Ovary (tissue), 9 donors: ENCODE results near the gene CTNNBIP1. TPM values are rescaled to one million over a fixed set of nuclear protein-coding genes. Genes with fewer than 3 reads are reported as not detected.
"Not testable (repeated sequence)": the region's sequence is repeated elsewhere in the genome, so short reads cannot be mapped to it uniquely, and the experiment has no call there.

Source experiments
- DNase-seq, 5 donors: peaks; one replicate each; pipeline ENCODE4 v3.0.0-alpha.2; 2019 to 2020
- H3K27ac ChIP-seq, 2 donors: fragments of 200-600 bp; one replicate each; pipeline versions ENCODE4 v1.5.1 to v1.8.0; 2019 to 2022
- H3K27me3 ChIP-seq: fragments of 200-600 bp; one replicate; pipeline ENCODE4 v1.8.0; 2022
- H3K36me3 ChIP-seq: fragments of 200-600 bp; sonication (generic); one replicate; pipeline ENCODE4 v1.5.1; 2019
- H3K4me1 ChIP-seq: one replicate; pipeline ENCODE4 v1.8.1; 2013; ENCODE audit warnings: mild to moderate bottlenecking, moderate library complexity; ENCODE audit not compliant: insufficient read depth
- H3K4me3 ChIP-seq: fragments of 200-600 bp; sonication (generic); one replicate; pipeline ENCODE4 v1.5.1; 2017
- H3K9me3 ChIP-seq, 2 donors: fragments of 200-600 bp in 1 of 2; sonication (generic) in 1 of 2; one replicate each; pipeline versions ENCODE4 v1.5.1 to v1.8.1; 2013 to 2019; ENCODE audit warnings: mild to moderate bottlenecking in 1 of 2, moderate library complexity in 1 of 2
- CTCF ChIP-seq, 3 donors: fragments of 450-650 bp in 2 of 3; fragments of 200-600 bp in 1 of 3; IDR thresholded peaks; one replicate each; pipeline versions ENCODE4 v1.5.1 to v1.8.0; 2016 to 2022; ENCODE audit warnings: antibody characterized with exemption in 3 of 3, mild to moderate bottlenecking in 1 of 3
- EP300 ChIP-seq: sonication (generic); formaldehyde crosslinking; IDR thresholded peaks from one replicate; pipeline ENCODE4 v1.6.1; 2017; ENCODE audit warnings: antibody characterized with exemption
- POLR2A ChIP-seq: fragments of 450-650 bp; IDR thresholded peaks from one replicate; pipeline ENCODE4 v1.6.1; 2017; ENCODE audit warnings: antibody characterized with exemption, mild to moderate bottlenecking, moderate library complexity
- WGBS, 3 donors: extraction: QIAGEN DNeasy Blood & Tissue Kit in 1 of 3; methylation state at CpG; one replicate each; pipeline versions ENCODE4 v1.1.5 to v1.1.7; 2013 to 2017; 5-methylcytosine and 5-hydroxymethylcytosine counted together
- intact Hi-C, 4 donors: fragments of 100-400 bp; cut with DNase I; formaldehyde crosslinking; loops; one replicate each; pipeline versions ENCODE4 v1.11.0 to v1.15.1; 2022 to 2023
- polyA plus RNA-seq, 2 donors: library from polyadenylated mRNA; stranded (reverse); fragments of 200-250 nt in 1 of 2; fragments of 350-450 nt in 1 of 2; fragmentation: Illumina TruSeq in 1 of 2; extraction: RNeasy Lipid Tissue Mini Kit (QIAGEN cat#74804) in 1 of 2; gene quantifications; one replicate each; pipeline ENCODE4 v1.2.3, GENCODE V29; 2013 to 2014
- total RNA-seq, 7 donors: library from RNA; depleted of rRNA in 2 of 7; stranded (reverse); fragments of >200 nt in 2 of 7; fragmentation: NEBNext Ultra II Directional in 3 of 7; extraction: Animal tissue kit (Norgen Biotek cat#: 25700) in 3 of 7; gene quantifications; one replicate each; pipeline versions ENCODE4 v1.1.0 to v1.2.4, GENCODE V29; 2016 to 2023
- donor health status: DM: no; HTN: no; CAD: no; lungs with moderate emphysema.
- donor health status: DM: no; HTN: no; CAD: no.
- donor health status: Bipolar disorder and iron deficiency.
- donor health status: DM: yes; HTN: yes; CAD: no.
- donor health status: DM: no; HTN: no; CAD: no.
- donor health status: DM: yes; HTN: yes; CAD: no.

CTNNBIP1 gene
- total and polyA plus RNA-seq, 9 donors: 10.4 to 28.5 (median 20.7) TPM

- no peaks in the 10 kb centered on the region for H3K9me3 ChIP-seq
- no peaks in the 10 kb centered on the region for H3K27me3 ChIP-seq
- H3K4me1 ChIP-seq: peaks cover 7% of the 10 kb centered on the region
- TF ChIP-seq EP300 (no peak), CTCF (IDR thresholded peaks at IDR 0.05) (no peak), POLR2A (no peak)
- H3K27ac ChIP-seq: no peak overlapping the region
- intact Hi-C loops: no loop called here
- 74 to 83% (median 83%) methylated on average over 6 of the region's 6 CpGs for WGBS, 3 donors
- H3K4me3 ChIP-seq: no peak overlapping the region
- DNase-seq: no peak
- H3K36me3 ChIP-seq: no peaks in the 10 kb centered on the region
These were observed 98.7 kb downstream of the CTNNBIP1 start for GRCh38 chr1:9811239-9811966.

DNA sequence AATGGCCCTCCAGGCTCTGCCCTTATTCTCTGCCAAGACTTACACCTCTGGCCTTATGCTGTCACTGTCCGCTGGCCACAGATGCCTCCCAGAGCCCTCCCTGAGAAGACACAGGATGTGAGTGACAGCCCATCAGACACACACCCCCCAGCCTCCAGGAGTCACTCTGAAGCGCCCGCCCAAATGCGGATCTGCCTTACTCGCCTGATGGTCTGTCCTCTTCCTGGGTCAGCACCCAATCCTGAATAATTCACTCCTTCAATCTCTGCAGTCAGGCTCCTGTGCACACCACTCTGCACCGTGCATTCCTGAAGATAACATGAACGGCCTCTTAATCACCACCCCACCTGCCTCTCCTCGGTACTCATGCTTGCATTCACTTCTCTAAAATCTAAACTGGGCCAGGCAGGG lies 101.0 kb downstream of the CTNNBIP1 start:
- intact Hi-C loops: no loop called here
- H3K9me3 ChIP-seq: no peaks in the 10 kb centered on the region
- 71 to 81% (median 80%) methylated on average over 8 of the region's 8 CpGs for WGBS, 3 donors
- H3K27me3 ChIP-seq: no peaks in the 10 kb centered on the region
- no peak overlapping the region for H3K4me3 ChIP-seq
- H3K27ac ChIP-seq: no peak overlapping the region
- peaks cover 11% of the 10 kb centered on the region for H3K4me1 ChIP-seq
- no peak for DNase-seq
- H3K36me3 ChIP-seq: no peaks in the 10 kb centered on the region
- TF ChIP-seq CTCF (IDR thresholded peaks at IDR 0.05) (no peak), EP300 (no peak), POLR2A (no peak)

GRCh38 chr1:9808459-9808858 lies 101.6 kb downstream of the CTNNBIP1 start:
- TF ChIP-seq EP300: no peak
- TF ChIP-seq POLR2A: no peak
- TF ChIP-seq CTCF (IDR thresholded peaks at IDR 0.05): no peak
- Histone ChIP-seq H3K4me3 (no peak overlapping the region), H3K27me3 (no peaks in the 10 kb centered on the region), H3K9me3 (no peaks in the 10 kb centered on the region), H3K27ac (no peak overlapping the region), H3K4me1 (peaks cover 11% of the 10 kb centered on the region), H3K36me3 (no peaks in the 10 kb centered on the region)
- no peak for DNase-seq
- 83 to 88% (median 86%) methylated on average over 8 of the region's 8 CpGs for WGBS, 3 donors
- intact Hi-C loops: no loop called here

- H3K4me1 ChIP-seq: peaks cover 11% of the 10 kb centered on the region
- no peaks in the 10 kb centered on the region for H3K36me3 ChIP-seq
- H3K27me3 ChIP-seq: no peaks in the 10 kb centered on the region
- no peaks in the 10 kb centered on the region for H3K9me3 ChIP-seq
- no peak for TF ChIP-seq EP300
- no peak for TF ChIP-seq CTCF (IDR thresholded peaks at IDR 0.05)
- no peak for TF ChIP-seq POLR2A
- DNase-seq: no peak
- 64 to 72% (median 68%) methylated on average over 12 of the region's 12 CpGs for whole genome bisulfite sequencing, 3 donors
- no peak overlapping the region for H3K27ac ChIP-seq
- H3K4me3 ChIP-seq: no peak overlapping the region
- intact Hi-C loops: no loop called here
These were observed 102.5 kb downstream of the CTNNBIP1 start for GRCh38 chr1:9807541-9807940.

DNA sequence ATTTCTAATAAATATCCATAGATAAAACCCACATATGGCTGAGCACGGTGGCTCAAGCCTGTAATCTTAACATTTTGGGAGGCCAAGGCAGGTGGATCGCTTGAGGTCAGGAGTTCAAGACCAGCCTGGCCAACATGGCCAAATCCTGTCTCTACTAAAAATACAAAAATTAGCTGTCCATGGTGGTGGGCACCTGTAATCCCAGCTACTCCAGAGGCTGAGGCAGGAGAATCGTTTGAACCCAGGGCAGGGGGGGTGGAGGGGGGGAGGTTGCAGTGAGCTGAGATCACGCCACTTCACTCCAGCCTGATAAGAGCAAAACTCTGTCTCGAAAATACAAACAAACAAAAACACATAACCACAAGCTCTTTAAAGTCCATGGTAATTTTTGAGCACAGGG lies 104.1 kb downstream of the CTNNBIP1 start:
- intact Hi-C loops, H3K36me3 ChIP-seq, DNase-seq, H3K4me1 ChIP-seq, H3K9me3 ChIP-seq, H3K4me3 ChIP-seq, H3K27ac ChIP-seq, H3K27me3 ChIP-seq: not testable (repeated sequence)
- 77 to 82% (median 82%) methylated on average over 5 of the region's 5 CpGs for WGBS, 3 donors
